HEK293 (cell line): ENCODE results near the gene PEX14.

Experiments used
- CTCF ChIA-PET: fragments of 350-600 bp; formaldehyde crosslinking; extraction: SDS; loops from one replicate; lab custom pipeline; 2021; ENCODE audit warnings: antibody characterized with exemption; lab: Yijun Ruan, JAX
- POLR2A ChIA-PET: fragments of 300-600 bp; formaldehyde crosslinking; extraction: SDS; loops from one replicate; lab custom pipeline; 2020; ENCODE audit warnings: antibody characterized with exemption, inconsistent platforms; lab: Yijun Ruan, JAX
- H3K27ac ChIP-seq: fragments of 200-500 bp; sonication (Bioruptor generic); 2 replicates; pipeline ENCODE4 v1.5.1; 2014; ENCODE audit warnings: low read depth, low read length, control low read depth, inconsistent platforms; ENCODE audit errors: extremely low read depth
- H3K36me3 ChIP-seq, 2 experiments: fragments of 200-500 bp in 1 of 2; sonication (Bioruptor generic) in 1 of 2; 1 replicate in 1 of 2; 2 replicates in 1 of 2; pipeline ENCODE4 v1.5.1; 2014 to 2017; ENCODE audit warnings: inconsistent platforms in 2 of 2, low read length in 2 of 2; ENCODE audit not compliant: control insufficient read depth in 2 of 2, insufficient read depth in 1 of 2
- H3K4me1 ChIP-seq: fragments of 200-500 bp; sonication (Bioruptor generic); 2 replicates; pipeline ENCODE4 v1.5.1; 2014; ENCODE audit warnings: mild to moderate bottlenecking, low read length, inconsistent platforms; ENCODE audit not compliant: control insufficient read depth, insufficient read depth
- H3K4me3 ChIP-seq: 2 replicates; pipeline ENCODE4 v1.5.1; 2011; ENCODE audit warnings: low read depth, mild to moderate bottlenecking, control low read depth, low read length, moderate library complexity
- H3K9me3 ChIP-seq: fragments of 200-500 bp; sonication (Bioruptor generic); 2 replicates; pipeline ENCODE4 v1.5.1; 2014; ENCODE audit warnings: low read depth, low read length, inconsistent platforms; ENCODE audit not compliant: control insufficient read depth, insufficient read depth
- BCL11A ChIP-seq: fragments of 450-650 bp; formaldehyde crosslinking; IDR thresholded peaks from 2 replicates; pipeline ENCODE4 v1.5.1; 2016; ENCODE audit warnings: low read depth, missing biosample characterization, missing genetic modification characterization
- EGR2 ChIP-seq: fragments of 450-650 bp; formaldehyde crosslinking; IDR thresholded peaks from 2 replicates; pipeline ENCODE4 v1.5.1; 2016; ENCODE audit warnings: low read depth, missing biosample characterization, missing genetic modification characterization
- SCRT2 ChIP-seq: fragments of 450-650 bp; formaldehyde crosslinking; IDR thresholded peaks from 2 replicates; pipeline ENCODE4 v1.5.1; 2016; ENCODE audit warnings: missing biosample characterization, missing genetic modification characterization
- TRIM28 ChIP-seq: IDR thresholded peaks from 2 replicates; pipeline ENCODE4 v1.6.1; 2011; ENCODE audit warnings: low read length, control low read depth, borderline replicate concordance
- YY2 ChIP-seq: fragments of 450-650 bp; formaldehyde crosslinking; IDR thresholded peaks from 2 replicates; pipeline ENCODE4 v1.5.1; 2016; ENCODE audit warnings: missing biosample characterization, missing genetic modification characterization
- ZNF112 ChIP-seq: fragments of 450-650 bp; formaldehyde crosslinking; IDR thresholded peaks from 2 replicates; pipeline ENCODE4 v1.5.0; 2017; ENCODE audit warnings: missing biosample characterization, missing genetic modification characterization
- ZNF138 ChIP-seq: fragments of 450-650 bp; formaldehyde crosslinking; IDR thresholded peaks from 2 replicates; pipeline ENCODE4 v1.5.1; 2016; ENCODE audit warnings: missing biosample characterization, missing genetic modification characterization, borderline replicate concordance
- ZNF169 ChIP-seq: fragments of 450-650 bp; formaldehyde crosslinking; IDR thresholded peaks from 2 replicates; pipeline ENCODE4 v1.5.1; 2016; ENCODE audit warnings: missing biosample characterization, missing genetic modification characterization
- ZNF211 ChIP-seq: fragments of 450-650 bp; formaldehyde crosslinking; IDR thresholded peaks from 2 replicates; pipeline ENCODE4 v1.5.1; 2016; ENCODE audit warnings: low read depth, missing biosample characterization, missing genetic modification characterization
- ZNF274 ChIP-seq, 2 experiments: fragments of 200-500 bp in 1 of 2; fragments of 450-650 bp in 1 of 2; sonication (Bioruptor generic) in 1 of 2; formaldehyde crosslinking in 1 of 2; IDR thresholded peaks; 2 replicates each; pipeline versions ENCODE4 v1.5.1 to v1.6.1; 2014 to 2016; ENCODE audit warnings: borderline replicate concordance in 1 of 2, inconsistent platforms in 1 of 2, low read length in 1 of 2, missing biosample characterization in 1 of 2, missing genetic modification characterization in 1 of 2
- ZNF302 ChIP-seq: fragments of 450-650 bp; formaldehyde crosslinking; IDR thresholded peaks from 2 replicates; pipeline ENCODE4 v1.5.1; 2016; ENCODE audit warnings: missing biosample characterization, missing genetic modification characterization, low read depth
- ZNF433 ChIP-seq: fragments of 450-650 bp; formaldehyde crosslinking; IDR thresholded peaks from 2 replicates; pipeline ENCODE4 v1.5.1; 2016; ENCODE audit warnings: missing biosample characterization, missing genetic modification characterization, low read depth
- ZNF473 ChIP-seq: fragments of 450-650 bp; formaldehyde crosslinking; IDR thresholded peaks from 2 replicates; pipeline ENCODE4 v1.5.1; 2017; ENCODE audit warnings: missing biosample characterization, missing genetic modification characterization
- ZNF544 ChIP-seq: fragments of 450-650 bp; formaldehyde crosslinking; IDR thresholded peaks from 2 replicates; pipeline ENCODE4 v1.5.0; 2017; ENCODE audit warnings: missing biosample characterization, missing genetic modification characterization
- ZNF549 ChIP-seq: fragments of 450-650 bp; IDR thresholded peaks from 2 replicates; pipeline ENCODE4 v1.5.1; 2018; ENCODE audit warnings: missing biosample characterization, missing genetic modification characterization, mild to moderate bottlenecking, inconsistent platforms, moderate library complexity
- ZNF571 ChIP-seq: fragments of 450-650 bp; formaldehyde crosslinking; IDR thresholded peaks from 2 replicates; pipeline ENCODE4 v1.5.0; 2017; ENCODE audit warnings: missing biosample characterization, missing genetic modification characterization
- ZNF776 ChIP-seq: fragments of 450-650 bp; formaldehyde crosslinking; IDR thresholded peaks from 2 replicates; pipeline ENCODE4 v1.5.0; 2017; ENCODE audit warnings: missing biosample characterization, missing genetic modification characterization, borderline replicate concordance
- ZNF791 ChIP-seq: fragments of 450-650 bp; formaldehyde crosslinking; IDR thresholded peaks from 2 replicates; pipeline ENCODE4 v1.5.1; 2016; ENCODE audit warnings: missing biosample characterization, missing genetic modification characterization
- TF ChIP-seq, protein P1 (sequence below): fragments of 450-650 bp; formaldehyde crosslinking; IDR thresholded peaks from 2 replicates; pipeline ENCODE4 v1.5.1; 2016; ENCODE audit warnings: missing biosample characterization, missing genetic modification characterization
- TF ChIP-seq, protein P2 (sequence below): fragments of 450-650 bp; formaldehyde crosslinking; IDR thresholded peaks from 2 replicates; pipeline ENCODE4 v1.5.1; 2016; ENCODE audit warnings: missing biosample characterization, missing genetic modification characterization
- TF ChIP-seq, protein P3 (sequence below): fragments of 450-650 bp; formaldehyde crosslinking; IDR thresholded peaks from 2 replicates; pipeline ENCODE4 v1.5.1; 2017; ENCODE audit warnings: missing biosample characterization, missing genetic modification characterization
- TF ChIP-seq, protein P4 (sequence below): fragments of 450-650 bp; formaldehyde crosslinking; IDR thresholded peaks from 2 replicates; pipeline ENCODE4; 2016; ENCODE audit warnings: missing biosample characterization, missing genetic modification characterization
- TF ChIP-seq, protein P5 (sequence below): fragments of 450-650 bp; IDR thresholded peaks from 2 replicates; pipeline ENCODE4 v1.5.1; 2018; ENCODE audit warnings: missing biosample characterization, mild to moderate bottlenecking, missing genetic modification characterization
- TF ChIP-seq, protein P6 (sequence below): fragments of 450-650 bp; formaldehyde crosslinking; optimal IDR thresholded peaks from 2 replicates; pipeline ENCODE3; 2016; ENCODE audit warnings: missing biosample characterization, mild to moderate bottlenecking, missing genetic modification characterization

Gene PEX14

DNA sequence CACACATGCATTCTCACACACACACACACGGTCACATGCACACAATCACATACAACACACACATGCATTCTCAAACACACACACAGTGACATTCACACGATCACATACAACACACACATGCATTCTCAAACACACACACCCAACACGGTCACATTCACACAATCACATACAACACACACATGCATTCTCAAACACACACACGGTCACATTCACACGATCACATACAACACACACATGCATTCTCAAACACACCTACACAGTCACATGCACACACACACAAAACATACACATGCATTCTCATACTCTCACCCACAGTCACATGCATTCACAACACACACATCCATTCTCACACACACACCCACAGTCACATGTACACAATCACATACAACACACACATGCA is 186.7 kb downstream of the PEX14 start (continued):
- TF ChIP-seq, protein P1, sequence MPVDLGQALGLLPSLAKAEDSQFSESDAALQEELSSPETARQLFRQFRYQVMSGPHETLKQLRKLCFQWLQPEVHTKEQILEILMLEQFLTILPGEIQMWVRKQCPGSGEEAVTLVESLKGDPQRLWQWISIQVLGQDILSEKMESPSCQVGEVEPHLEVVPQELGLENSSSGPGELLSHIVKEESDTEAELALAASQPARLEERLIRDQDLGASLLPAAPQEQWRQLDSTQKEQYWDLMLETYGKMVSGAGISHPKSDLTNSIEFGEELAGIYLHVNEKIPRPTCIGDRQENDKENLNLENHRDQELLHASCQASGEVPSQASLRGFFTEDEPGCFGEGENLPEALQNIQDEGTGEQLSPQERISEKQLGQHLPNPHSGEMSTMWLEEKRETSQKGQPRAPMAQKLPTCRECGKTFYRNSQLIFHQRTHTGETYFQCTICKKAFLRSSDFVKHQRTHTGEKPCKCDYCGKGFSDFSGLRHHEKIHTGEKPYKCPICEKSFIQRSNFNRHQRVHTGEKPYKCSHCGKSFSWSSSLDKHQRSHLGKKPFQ = peak; percentile 83
- TF ChIP-seq ZNF169 (tag by site-specific recombination) (no peak), ZNF473 (tag by site-specific recombination) (no peak), EGR2 (tag by site-specific recombination) (no peak)

- no peak overlapping the region for H3K4me3 ChIP-seq
- no peaks in the 10 kb centered on the region for H3K4me1 ChIP-seq
- H3K36me3 ChIP-seq = peaks cover 0 to 31% of the 10 kb centered on the region in 2 experiments; a peak in 1 of 3 replicates
- CTCF ChIA-PET = no interaction called here
- H3K9me3 ChIP-seq = no peaks in the 10 kb centered on the region
- POLR2A ChIA-PET = no interaction called here
- H3K27ac ChIP-seq = no peak overlapping the region
- TF ChIP-seq YY2 (tag by site-specific recombination) (no peak), SCRT2 (tag by site-specific recombination) (no peak), ZNF549 (tag by site-specific recombination) (no peak), ZNF274 (IDR thresholded peaks at IDR 0.05; ENCODE audit: low read length) (no peak), ZNF274 (tag by site-specific recombination; IDR thresholded peaks at IDR 0.05; ENCODE audit: borderline replicate concordance) (no peak), ZNF776 (no peak; the same call in 1 of the 2 replicates), ZNF544 (tag by site-specific recombination) (0 out of 2 replicates have a peak, but pooled peaks have one; percentile 31), ZNF791 (tag by site-specific recombination) (no peak), ZNF571 (tag by site-specific recombination) (0 out of 2 replicates have a peak, but pooled peaks have one; percentile 31), EGR2 (tag by site-specific recombination) (peak; percentile 82), ZNF211 (tag by site-specific recombination) (no peak), ZNF302 (no peak), ZNF112 (tag by site-specific recombination) (no peak), ZNF138 (tag by site-specific recombination) (no peak), ZNF433 (no peak), BCL11A (no peak), TRIM28 (no peak)
- TF ChIP-seq, protein P2, sequence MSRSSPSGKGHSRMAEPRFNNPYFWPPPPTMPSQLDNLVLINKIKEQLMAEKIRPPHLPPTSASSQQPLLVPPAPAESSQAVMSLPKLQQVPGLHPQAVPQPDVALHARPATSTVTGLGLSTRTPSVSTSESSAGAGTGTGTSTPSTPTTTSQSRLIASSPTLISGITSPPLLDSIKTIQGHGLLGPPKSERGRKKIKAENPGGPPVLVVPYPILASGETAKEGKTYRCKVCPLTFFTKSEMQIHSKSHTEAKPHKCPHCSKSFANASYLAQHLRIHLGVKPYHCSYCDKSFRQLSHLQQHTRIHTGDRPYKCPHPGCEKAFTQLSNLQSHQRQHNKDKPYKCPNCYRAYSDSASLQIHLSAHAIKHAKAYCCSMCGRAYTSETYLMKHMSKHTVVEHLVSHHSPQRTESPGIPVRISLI (tag by site-specific recombination) = no peak
- TF ChIP-seq, protein P3, sequence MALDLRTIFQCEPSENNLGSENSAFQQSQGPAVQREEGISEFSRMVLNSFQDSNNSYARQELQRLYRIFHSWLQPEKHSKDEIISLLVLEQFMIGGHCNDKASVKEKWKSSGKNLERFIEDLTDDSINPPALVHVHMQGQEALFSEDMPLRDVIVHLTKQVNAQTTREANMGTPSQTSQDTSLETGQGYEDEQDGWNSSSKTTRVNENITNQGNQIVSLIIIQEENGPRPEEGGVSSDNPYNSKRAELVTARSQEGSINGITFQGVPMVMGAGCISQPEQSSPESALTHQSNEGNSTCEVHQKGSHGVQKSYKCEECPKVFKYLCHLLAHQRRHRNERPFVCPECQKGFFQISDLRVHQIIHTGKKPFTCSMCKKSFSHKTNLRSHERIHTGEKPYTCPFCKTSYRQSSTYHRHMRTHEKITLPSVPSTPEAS (tag by site-specific recombination) = peak; percentile 21; the same call in 1 of the 2 replicates
- TF ChIP-seq, protein P4, sequence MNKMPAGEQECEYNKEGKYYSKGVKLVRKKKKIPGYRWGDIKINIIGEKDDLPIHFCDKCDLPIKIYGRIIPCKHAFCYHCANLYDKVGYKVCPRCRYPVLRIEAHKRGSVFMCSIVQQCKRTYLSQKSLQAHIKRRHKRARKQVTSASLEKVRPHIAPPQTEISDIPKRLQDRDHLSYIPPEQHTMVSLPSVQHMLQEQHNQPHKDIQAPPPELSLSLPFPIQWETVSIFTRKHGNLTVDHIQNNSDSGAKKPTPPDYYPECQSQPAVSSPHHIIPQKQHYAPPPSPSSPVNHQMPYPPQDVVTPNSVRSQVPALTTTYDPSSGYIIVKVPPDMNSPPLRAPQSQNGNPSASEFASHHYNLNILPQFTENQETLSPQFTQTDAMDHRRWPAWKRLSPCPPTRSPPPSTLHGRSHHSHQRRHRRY (tag by site-specific recombination) = no peak
- TF ChIP-seq, protein P5, sequence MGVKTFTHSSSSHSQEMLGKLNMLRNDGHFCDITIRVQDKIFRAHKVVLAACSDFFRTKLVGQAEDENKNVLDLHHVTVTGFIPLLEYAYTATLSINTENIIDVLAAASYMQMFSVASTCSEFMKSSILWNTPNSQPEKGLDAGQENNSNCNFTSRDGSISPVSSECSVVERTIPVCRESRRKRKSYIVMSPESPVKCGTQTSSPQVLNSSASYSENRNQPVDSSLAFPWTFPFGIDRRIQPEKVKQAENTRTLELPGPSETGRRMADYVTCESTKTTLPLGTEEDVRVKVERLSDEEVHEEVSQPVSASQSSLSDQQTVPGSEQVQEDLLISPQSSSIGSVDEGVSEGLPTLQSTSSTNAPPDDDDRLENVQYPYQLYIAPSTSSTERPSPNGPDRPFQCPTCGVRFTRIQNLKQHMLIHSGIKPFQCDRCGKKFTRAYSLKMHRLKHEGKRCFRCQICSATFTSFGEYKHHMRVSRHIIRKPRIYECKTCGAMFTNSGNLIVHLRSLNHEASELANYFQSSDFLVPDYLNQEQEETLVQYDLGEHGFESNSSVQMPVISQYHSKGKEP (tag by site-specific recombination) = no peak
- TF ChIP-seq, protein P6, sequence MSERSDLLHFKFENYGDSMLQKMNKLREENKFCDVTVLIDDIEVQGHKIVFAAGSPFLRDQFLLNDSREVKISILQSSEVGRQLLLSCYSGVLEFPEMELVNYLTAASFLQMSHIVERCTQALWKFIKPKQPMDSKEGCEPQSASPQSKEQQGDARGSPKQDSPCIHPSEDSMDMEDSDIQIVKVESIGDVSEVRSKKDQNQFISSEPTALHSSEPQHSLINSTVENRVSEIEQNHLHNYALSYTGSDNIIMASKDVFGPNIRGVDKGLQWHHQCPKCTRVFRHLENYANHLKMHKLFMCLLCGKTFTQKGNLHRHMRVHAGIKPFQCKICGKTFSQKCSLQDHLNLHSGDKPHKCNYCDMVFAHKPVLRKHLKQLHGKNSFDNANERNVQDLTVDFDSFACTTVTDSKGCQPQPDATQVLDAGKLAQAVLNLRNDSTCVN = peak; percentile 4
- TF ChIP-seq, protein P1 = peak; percentile 74
Observed at GRCh38 chr1:10662090-10662688, 187.4 kb downstream of the PEX14 start.
